Gastroesophageal sphincter (tissue), 3 donors: ENCODE results near the gene LIN52.
"Not testable (repeated sequence)": the region's sequence is repeated elsewhere in the genome, so short reads cannot be mapped to it uniquely, and the experiment has no call there.

ENCODE experiments used
- CTCF ChIP-seq, 4 experiments: fragments of 200-600 bp in 2 of 4; fragments of 450-650 bp in 2 of 4; sonication (generic) in 1 of 4; IDR thresholded peaks; one replicate each; pipeline ENCODE4 v1.5.1; 2017 to 2019; ENCODE audit warnings: antibody characterized with exemption in 4 of 4, mild to moderate bottlenecking in 2 of 4, moderate library complexity in 2 of 4
- EP300 ChIP-seq: sonication (generic); formaldehyde crosslinking; IDR thresholded peaks from one replicate; pipeline ENCODE4 v1.6.1; 2017; ENCODE audit warnings: antibody characterized with exemption, mild to moderate bottlenecking

GRCh38 chr14:74125487-74125886 lies 40.7 kb downstream of the LIN52 start:
- not testable (repeated sequence) for TF ChIP-seq EP300; CTCF (IDR thresholded peaks at IDR 0.05)
